A673 (cell line): Measurements from ENCODE around the gene LIM2. TPM values are rescaled to one million over a fixed set of nuclear protein-coding genes. Genes with fewer than 3 reads are reported as not detected.

Experiments
- BruUV-seq: library from RNA; stranded (reverse); fragments of 400-500 nt; replicated peaks from 2 replicates; lab custom pipeline; 2021; lab: Mats Ljungman, UMichigan
- CTCF ChIA-PET: fragments of 300-600 bp; sonication (Branson Sonifier 250); formaldehyde crosslinking; loops from one replicate; lab custom pipeline; 2022; ENCODE audit warnings: antibody characterized with exemption; lab: Charles Lee
- POLR2A ChIA-PET: fragments of 300-600 bp; sonication (Branson Sonifier 250); formaldehyde crosslinking; loops from one replicate; lab custom pipeline; 2022; ENCODE audit warnings: antibody characterized with exemption; ENCODE audit not compliant: low non-redundant PET; lab: Charles Lee
- DNase-seq: peaks from one replicate; pipeline ENCODE4 v3.0.0-alpha.2; 2015; ENCODE audit warnings: low spot score
- H3K27ac ChIP-seq: fragments of 200-600 bp; sonication (generic); 2 replicates; pipeline ENCODE4 v1.5.1; 2016; ENCODE audit warnings: mixed run types, low read depth, mild to moderate bottlenecking, mixed read lengths, antibody characterized with exemption, low read length; ENCODE audit not compliant: poor library complexity, severe bottlenecking
- H3K27me3 ChIP-seq: fragments of 200-600 bp; sonication (generic); replicated peaks from 2 replicates; pipeline ENCODE4 v1.6.1; 2017; ENCODE audit warnings: mixed run types, low read depth, mild to moderate bottlenecking, mixed read lengths, antibody characterized with exemption, low read length; ENCODE audit not compliant: insufficient read depth, poor library complexity
- H3K36me3 ChIP-seq: fragments of 200-600 bp; sonication (generic); 2 replicates; pipeline ENCODE4 v1.6.1; 2016; ENCODE audit warnings: mixed run types, mild to moderate bottlenecking, mixed read lengths, antibody characterized with exemption, low read length; ENCODE audit not compliant: insufficient read depth, poor library complexity, severe bottlenecking
- H3K4me1 ChIP-seq: fragments of 200-600 bp; sonication (generic); 2 replicates; pipeline ENCODE4 v1.6.1; 2017; ENCODE audit warnings: mixed run types, mild to moderate bottlenecking, mixed read lengths, antibody characterized with exemption, low read length; ENCODE audit not compliant: insufficient read depth, poor library complexity, severe bottlenecking
- H3K4me3 ChIP-seq: fragments of 200-600 bp; sonication (generic); 2 replicates; pipeline ENCODE4 v1.5.1; 2016; ENCODE audit warnings: low read depth, mixed run types, mild to moderate bottlenecking, mixed read lengths, low read length; ENCODE audit not compliant: poor library complexity, severe bottlenecking
- H3K9me3 ChIP-seq: fragments of 200-600 bp; sonication (generic); 2 replicates; pipeline ENCODE4 v1.6.1; 2016; ENCODE audit warnings: mixed run types, low read depth, mild to moderate bottlenecking, mixed read lengths, antibody characterized with exemption, low read length; ENCODE audit not compliant: poor library complexity, severe bottlenecking
- EZH2 ChIP-seq: fragments of 200-600 bp; sonication (generic); IDR thresholded peaks from 2 replicates; pipeline ENCODE4 v1.6.1; 2017; ENCODE audit warnings: borderline replicate concordance, low read depth, mild to moderate bottlenecking, mixed read lengths, antibody characterized with exemption, low read length; ENCODE audit not compliant: poor library complexity, severe bottlenecking
- intact Hi-C: fragments of 100-400 bp; cut with micrococcal nuclease; formaldehyde crosslinking; loops from one replicate; pipeline ENCODE4 v1.10.0; 2022; ENCODE audit not compliant: unreplicated experiment
- total RNA-seq: library from RNA; stranded (reverse); gene quantifications from 2 replicates; pipeline ENCODE4 v1.2.3, GENCODE V29; 2021
- TF ChIP-seq, protein P1 (sequence below): fragments of 300-800, 200-600 bp; sonication (generic); conservative IDR thresholded peaks from 2 replicates; pipeline ENCODE4 v1.5.1; 2017; ENCODE audit warnings: low read depth, mild to moderate bottlenecking, antibody characterized with exemption, low read length, moderate library complexity, mixed read lengths

The LIM2 gene
- total RNA-seq, 1 experiment from 2014 or later: not detected

DNA sequence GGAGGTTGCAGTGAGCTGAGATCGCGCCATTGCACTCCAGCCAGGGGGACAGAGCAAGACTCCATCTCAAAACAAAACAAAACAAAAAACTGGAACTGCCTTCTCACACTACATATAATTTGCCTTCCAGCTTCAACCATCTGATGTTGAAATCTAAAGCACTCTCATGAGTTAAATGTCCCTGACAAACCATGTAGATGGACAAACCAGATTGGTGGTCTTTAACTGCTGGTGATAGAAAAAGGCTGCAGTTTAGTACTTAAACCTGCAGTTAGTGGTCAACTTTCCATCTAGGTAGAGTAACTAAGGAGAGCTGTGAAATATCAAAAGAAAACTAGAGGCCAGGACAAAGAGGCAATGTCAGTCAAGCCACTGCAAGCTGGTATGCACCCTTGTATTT is 8.4 kb upstream of the LIM2 start:
- intact Hi-C loops: loop anchor here (5.0 kb wide), 1 partner anchor 59 kb away; no protein-coding TSS in a partner anchor
- H3K4me1 ChIP-seq: peaks cover 10% of the 10 kb centered on the region
- ChIA-PET POLR2A (no interaction called here), CTCF (interaction anchor here (0.8 kb wide), 1 partner anchor 187 kb away, joined by 16 read pairs; no protein-coding TSS in a partner anchor)
- TF ChIP-seq, protein P1, sequence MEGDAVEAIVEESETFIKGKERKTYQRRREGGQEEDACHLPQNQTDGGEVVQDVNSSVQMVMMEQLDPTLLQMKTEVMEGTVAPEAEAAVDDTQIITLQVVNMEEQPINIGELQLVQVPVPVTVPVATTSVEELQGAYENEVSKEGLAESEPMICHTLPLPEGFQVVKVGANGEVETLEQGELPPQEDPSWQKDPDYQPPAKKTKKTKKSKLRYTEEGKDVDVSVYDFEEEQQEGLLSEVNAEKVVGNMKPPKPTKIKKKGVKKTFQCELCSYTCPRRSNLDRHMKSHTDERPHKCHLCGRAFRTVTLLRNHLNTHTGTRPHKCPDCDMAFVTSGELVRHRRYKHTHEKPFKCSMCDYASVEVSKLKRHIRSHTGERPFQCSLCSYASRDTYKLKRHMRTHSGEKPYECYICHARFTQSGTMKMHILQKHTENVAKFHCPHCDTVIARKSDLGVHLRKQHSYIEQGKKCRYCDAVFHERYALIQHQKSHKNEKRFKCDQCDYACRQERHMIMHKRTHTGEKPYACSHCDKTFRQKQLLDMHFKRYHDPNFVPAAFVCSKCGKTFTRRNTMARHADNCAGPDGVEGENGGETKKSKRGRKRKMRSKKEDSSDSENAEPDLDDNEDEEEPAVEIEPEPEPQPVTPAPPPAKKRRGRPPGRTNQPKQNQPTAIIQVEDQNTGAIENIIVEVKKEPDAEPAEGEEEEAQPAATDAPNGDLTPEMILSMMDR: no peak
- TF ChIP-seq EZH2: no peak
- H3K27ac ChIP-seq: no peak overlapping the region
- no peaks in the 10 kb centered on the region for H3K27me3 ChIP-seq
- H3K4me3 ChIP-seq: no peak overlapping the region
- H3K9me3 ChIP-seq: no peaks in the 10 kb centered on the region
- no TSS peak for BruUV-seq
- no peak for DNase-seq
- no peaks in the 10 kb centered on the region for H3K36me3 ChIP-seq

GRCh38 chr19:51394050-51394836 is 6.5 kb upstream of the LIM2 start:
- intact Hi-C loops: loop anchor here (2.0 kb wide), 1 partner anchor 27 kb away; the partner anchor contains the start of gene ETFB
- TF ChIP-seq EZH2: no peak
- TF ChIP-seq, protein P1: 0 out of 2 replicates have a peak, but pooled peaks have one; percentile 11
- POLR2A ChIA-PET: interaction anchor here (0.9 kb wide), 1 partner anchor 541 kb away, joined by 3 read pairs; no protein-coding TSS in a partner anchor
- no TSS peak for BruUV-seq
- peak; percentile 99 for DNase-seq
- peak overlapping the region; percentile 65 for H3K4me3 ChIP-seq
- H3K27me3 ChIP-seq: no peaks in the 10 kb centered on the region
- CTCF ChIA-PET: interaction anchor here (0.8 kb wide), 1 partner anchor 55 kb away, joined by 3 read pairs; no protein-coding TSS in a partner anchor
- no peaks in the 10 kb centered on the region for H3K36me3 ChIP-seq
- H3K9me3 ChIP-seq: no peaks in the 10 kb centered on the region
- H3K27ac ChIP-seq: peak overlapping the region; percentile 77
- peaks cover 10% of the 10 kb centered on the region for H3K4me1 ChIP-seq

DNA sequence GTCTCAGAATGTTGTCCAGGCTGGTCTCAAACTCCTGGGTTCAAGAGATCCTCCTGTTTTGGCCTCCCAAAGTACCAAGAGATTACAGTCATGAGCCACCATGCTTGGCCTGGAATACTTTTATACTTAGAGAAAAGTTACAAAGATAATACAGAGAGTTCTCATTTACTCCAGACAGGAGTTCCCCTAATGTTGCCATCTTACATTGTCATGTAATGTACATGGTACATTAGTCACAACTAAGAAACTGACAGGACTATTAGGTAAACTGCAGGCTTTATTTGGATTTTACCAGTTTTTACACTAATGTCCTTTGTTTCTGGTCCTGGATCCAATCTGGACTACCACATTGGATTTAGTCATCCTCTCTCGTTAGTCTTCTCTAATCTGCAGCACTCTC is 4.9 kb upstream of the LIM2 start:
- POLR2A ChIA-PET: no interaction called here
- TF ChIP-seq, protein P1: no peak
- no peak for TF ChIP-seq EZH2
- no peak for DNase-seq
- no TSS peak for BruUV-seq
- Histone ChIP-seq H3K4me3 (no peak overlapping the region), H3K9me3 (no peaks in the 10 kb centered on the region), H3K27me3 (no peaks in the 10 kb centered on the region), H3K27ac (no peak overlapping the region), H3K36me3 (no peaks in the 10 kb centered on the region), H3K4me1 (peaks cover 10% of the 10 kb centered on the region)
- CTCF ChIA-PET: no interaction called here
- intact Hi-C loops: no loop called here
